GM12891 (cell line): ENCODE results near the gene EEF1AKMT3.

ENCODE experiments used
- PAX5 ChIP-seq: IDR thresholded peaks from 2 replicates; pipeline ENCODE4 v1.6.1; 2011; ENCODE audit warnings: low read length, moderate library complexity, mild to moderate bottlenecking; ENCODE audit not compliant: insufficient read depth, severe bottlenecking
- POLR2A ChIP-seq: IDR thresholded peaks from 2 replicates; pipeline ENCODE4 v1.6.1; 2011; ENCODE audit warnings: low read depth, low read length, control low read depth
- POLR2AphosphoS5 ChIP-seq: IDR thresholded peaks from 2 replicates; pipeline ENCODE4 v1.6.1; 2011; ENCODE audit warnings: low read depth, low read length, control low read depth
- POU2F2 ChIP-seq: IDR thresholded peaks from 2 replicates; pipeline ENCODE4 v1.6.1; 2011; ENCODE audit warnings: low read depth, mild to moderate bottlenecking, control low read depth, low read length, moderate library complexity
- SPI1 ChIP-seq: IDR thresholded peaks from 2 replicates; pipeline ENCODE4 v1.6.1; 2011; ENCODE audit warnings: low read depth, low read length, control low read depth
- TAF1 ChIP-seq: IDR thresholded peaks from 2 replicates; pipeline ENCODE4 v1.6.1; 2011; ENCODE audit warnings: low read depth, low read length, control low read depth

- TF ChIP-seq POLR2A: peak; percentile 53; the same call in 1 of the 2 replicates
- peak; percentile 72 for TF ChIP-seq POLR2AphosphoS5
- TF ChIP-seq POU2F2: no peak
- TF ChIP-seq SPI1: no peak
- no peak for TF ChIP-seq PAX5
- peak; percentile 69; the same call in 1 of the 2 replicates for TF ChIP-seq TAF1
Observed at GRCh38 chr12:57751788-57752667, 20.4 kb upstream of the EEF1AKMT3 start, which contains the start of gene CDK4.
